HepG2 (cell line): ENCODE measurements around the gene KLHDC8B. TPM values are rescaled to one million over a fixed set of nuclear protein-coding genes. Genes with fewer than 3 reads are reported as not detected.
A peak's percentile ranks its signal among the peaks of the same experiment; 100 is the strongest.

Experiments used
- AHR ChIP-seq: IDR thresholded peaks from 2 replicates; pipeline ENCODE4 v1.6.1; 2018; ENCODE audit warnings: missing genetic modification reagents, missing compliant biosample characterization
- ATF5 ChIP-seq: sonication (generic); formaldehyde crosslinking; IDR thresholded peaks from 2 replicates; pipeline ENCODE4 v1.4.0; 2020; ENCODE audit warnings: mild to moderate bottlenecking, low read depth, missing genetic modification reagents
- BORCS8-MEF2B ChIP-seq: sonication (generic); formaldehyde crosslinking; IDR thresholded peaks from 2 replicates; pipeline ENCODE4 v1.8.0; 2022; ENCODE audit warnings: mild to moderate bottlenecking, missing genetic modification reagents
- BRD4 ChIP-seq: sonication (generic); formaldehyde crosslinking; IDR thresholded peaks from 2 replicates; pipeline ENCODE4 v1.4.0; 2020; ENCODE audit warnings: missing genetic modification reagents
- CAMTA2 ChIP-seq: sonication (generic); formaldehyde crosslinking; IDR thresholded peaks from 2 replicates; pipeline ENCODE4 v1.4.0; 2020; ENCODE audit warnings: mild to moderate bottlenecking, missing genetic modification reagents, borderline replicate concordance
- E2F1 ChIP-seq: sonication (generic); formaldehyde crosslinking; IDR thresholded peaks from 2 replicates; pipeline ENCODE4 v1.5.0; 2020; ENCODE audit warnings: missing genetic modification reagents
- GLI4 ChIP-seq: sonication (generic); formaldehyde crosslinking; IDR thresholded peaks from 2 replicates; pipeline ENCODE4 v1.5.1; 2020; ENCODE audit warnings: missing genetic modification reagents, mild to moderate bottlenecking, moderate library complexity, borderline replicate concordance
- NKX3-1 ChIP-seq: sonication (generic); formaldehyde crosslinking; IDR thresholded peaks from 2 replicates; pipeline ENCODE4 v1.5.0; 2020; ENCODE audit warnings: missing genetic modification reagents
- PAXIP1 ChIP-seq: sonication (generic); formaldehyde crosslinking; conservative IDR thresholded peaks from 2 replicates; pipeline ENCODE4 v1.4.0; 2020; ENCODE audit warnings: mild to moderate bottlenecking, missing genetic modification reagents, moderate library complexity
- RBFOX2 ChIP-seq: fragments of 200-400 bp; formaldehyde crosslinking; IDR thresholded peaks from 2 replicates; pipeline ENCODE4 v1.6.1; 2017; ENCODE audit warnings: low read depth, mild to moderate bottlenecking, low read length
- SAP130 ChIP-seq: IDR thresholded peaks from 2 replicates; pipeline ENCODE4 v1.6.1; 2016; ENCODE audit warnings: low read depth
- TMF1 ChIP-seq: sonication (generic); formaldehyde crosslinking; IDR thresholded peaks from 2 replicates; pipeline ENCODE4 v1.8.1; 2022; ENCODE audit warnings: low read depth, missing genetic modification reagents
- TOPORS ChIP-seq: sonication (generic); formaldehyde crosslinking; IDR thresholded peaks from 2 replicates; pipeline ENCODE4 v1.8.0; 2023; ENCODE audit warnings: mild to moderate bottlenecking, missing genetic modification reagents
- ZBTB20 ChIP-seq: sonication (generic); formaldehyde crosslinking; IDR thresholded peaks from 2 replicates; pipeline ENCODE4 v1.8.1; 2023; ENCODE audit warnings: missing genetic modification reagents, low read depth, mild to moderate bottlenecking, borderline replicate concordance
- ZNF251 ChIP-seq: sonication (generic); formaldehyde crosslinking; IDR thresholded peaks from 2 replicates; pipeline ENCODE4 v1.9.0; 2021; ENCODE audit warnings: mild to moderate bottlenecking, missing genetic modification reagents
- ZNF296 ChIP-seq: sonication (generic); formaldehyde crosslinking; conservative IDR thresholded peaks from 2 replicates; pipeline ENCODE4 v1.5.0; 2020; ENCODE audit warnings: mild to moderate bottlenecking, missing genetic modification reagents
- ZNF33A ChIP-seq: sonication (generic); formaldehyde crosslinking; IDR thresholded peaks from 2 replicates; pipeline ENCODE4 v1.5.1; 2020; ENCODE audit warnings: missing genetic modification reagents, mild to moderate bottlenecking, moderate library complexity, borderline replicate concordance
- ZNF605 ChIP-seq: sonication (generic); formaldehyde crosslinking; IDR thresholded peaks from 2 replicates; pipeline ENCODE4 v1.8.0; 2022; ENCODE audit warnings: mild to moderate bottlenecking, missing genetic modification reagents
- polyA plus RNA-seq, 8 experiments: library from polyadenylated mRNA; depleted of rRNA in 3 of 8; stranded (reverse) in 7 of 8; unstranded in 1 of 8; fragments of >200 nt; fragmentation: Illumina TruSeq in 4 of 8; extraction: Trizol in 4 of 8; gene quantifications; 2 replicates each; pipeline versions ENCODE4 v1.2.1 to v1.2.3, GENCODE V29; 2011 to 2016; ENCODE audit warnings: low read depth in 4 of 8, missing spikeins in 1 of 8, mixed read lengths in 1 of 8; ENCODE audit not compliant: insufficient read depth in 1 of 8
- total RNA-seq, 5 experiments: library from RNA; depleted of rRNA; stranded (reverse); fragments of >200 nt; fragmentation: Illumina TruSeq; extraction: Trizol; gene quantifications; 2 replicates each; pipeline ENCODE4 v1.2.3, GENCODE V29; 2016; ENCODE audit warnings: low read depth in 1 of 5

Gene KLHDC8B
- total and polyA plus RNA-seq, 2 of the 13 experiments (the other 11 are each of a cell fraction or from before 2014, with no cell fraction given): 17.2 to 17.8 TPM

- 0 out of 2 replicates have a peak, but pooled peaks have one; percentile 67 for TF ChIP-seq AHR (CRISPR knock-in tag)
- TF ChIP-seq NKX3-1 (CRISPR knock-in tag): no peak
- TF ChIP-seq ZBTB20 (CRISPR knock-in tag): peak; percentile 74; the same call in 1 of the 2 replicates
- TF ChIP-seq E2F1 (CRISPR knock-in tag): no peak
- TF ChIP-seq GLI4 (CRISPR knock-in tag): no peak
- TF ChIP-seq PAXIP1: peak; percentile 50
- TF ChIP-seq ZNF33A (CRISPR knock-in tag): 0 out of 2 replicates have a peak, but pooled peaks have one; percentile 35
- peak; percentile 83; the same call in 1 of the 2 replicates for TF ChIP-seq BRD4 (CRISPR knock-in tag)
- TF ChIP-seq TMF1 (CRISPR knock-in tag): peak; percentile 81; the same call in 1 of the 2 replicates
- no peak for TF ChIP-seq ATF5 (CRISPR knock-in tag)
- peak; percentile 90 for TF ChIP-seq SAP130 (CRISPR knock-in tag)
- TF ChIP-seq ZNF251 (CRISPR knock-in tag): no peak
- TF ChIP-seq ZNF296: 0 out of 2 replicates have a peak, but pooled peaks have one; percentile 12
- peak; percentile 72 for TF ChIP-seq BORCS8-MEF2B
- peak; percentile 65; the same call in 1 of the 2 replicates for TF ChIP-seq RBFOX2
- TF ChIP-seq ZNF605 (CRISPR knock-in tag): peak; percentile 83; the same call in 1 of the 2 replicates
- 0 out of 2 replicates have a peak, but pooled peaks have one; percentile 58 for TF ChIP-seq CAMTA2 (CRISPR knock-in tag)
- TF ChIP-seq TOPORS (CRISPR knock-in tag): peak; percentile 77; the same call in 1 of the 2 replicates
Observed at GRCh38 chr3:49132437-49133225, 38.8 kb upstream of the KLHDC8B start, which contains the start of gene LAMB2 (continued).
